GM23338 (cell line): ENCODE measurements around the gene C6orf136.
A peak's percentile ranks its signal among the peaks of the same experiment; 100 is the strongest.

Experiments
- CREB1 ChIP-seq: fragments of 250-450 bp; sonication (Bioruptor Pico); IDR thresholded peaks from 2 replicates; pipeline ENCODE4 v1.5.0; 2020; ENCODE audit warnings: low read depth, mild to moderate bottlenecking, moderate library complexity
- EZH2 ChIP-seq: fragments of 200-600 bp; sonication (generic); IDR thresholded peaks from one replicate; pipeline ENCODE4 v1.8.0; 2017; ENCODE audit warnings: antibody characterized with exemption, mild to moderate bottlenecking, low read depth; ENCODE audit not compliant: unreplicated experiment
- EZH2phosphoT487 ChIP-seq: fragments of 200-600 bp; sonication (generic); IDR thresholded peaks from one replicate; pipeline ENCODE4 v1.8.1; 2018; ENCODE audit warnings: antibody characterized with exemption; ENCODE audit not compliant: unreplicated experiment
- JUNB ChIP-seq: IDR thresholded peaks from one replicate; pipeline ENCODE4 v1.6.1; 2016; ENCODE audit warnings: antibody characterized with exemption; ENCODE audit not compliant: unreplicated experiment
- NANOG ChIP-seq: IDR thresholded peaks from 2 replicates; pipeline ENCODE4 v1.6.1; 2016; ENCODE audit warnings: antibody characterized with exemption, borderline replicate concordance
- POLR2AphosphoS5 ChIP-seq: IDR thresholded peaks from 2 replicates; pipeline ENCODE4 v1.6.1; 2016; ENCODE audit warnings: antibody characterized with exemption, low read depth
- ZNF114 ChIP-seq: fragments of 250-450 bp; sonication (Bioruptor Pico); IDR thresholded peaks from 2 replicates; pipeline ENCODE4 v1.5.0; 2020; ENCODE audit warnings: mild to moderate bottlenecking, moderate library complexity
- ZNF331 ChIP-seq: fragments of 250-450 bp; sonication (Bioruptor Pico); IDR thresholded peaks from 2 replicates; pipeline ENCODE4 v1.5.0; 2020; ENCODE audit warnings: low read depth, mild to moderate bottlenecking, moderate library complexity
- TF ChIP-seq, protein P1 (sequence below), 2 experiments: fragments of 200-600 bp in 1 of 2; sonication (generic) in 1 of 2; conservative IDR thresholded peaks; 2 replicates each; pipeline versions ENCODE4 v1.5.1 to v1.6.1; 2016 to 2017; ENCODE audit warnings: antibody characterized with exemption in 2 of 2, low read depth in 2 of 2, mild to moderate bottlenecking in 2 of 2, moderate library complexity in 1 of 2
- TF ChIP-seq, protein P2 (sequence below): IDR thresholded peaks from one replicate; pipeline ENCODE4 v1.6.1; 2018; ENCODE audit warnings: antibody characterized with exemption; ENCODE audit not compliant: unreplicated experiment
- TF ChIP-seq, protein P3 (sequence below): IDR thresholded peaks from 2 replicates; pipeline ENCODE4 v1.6.1; 2016; ENCODE audit warnings: antibody characterized with exemption

DNA sequence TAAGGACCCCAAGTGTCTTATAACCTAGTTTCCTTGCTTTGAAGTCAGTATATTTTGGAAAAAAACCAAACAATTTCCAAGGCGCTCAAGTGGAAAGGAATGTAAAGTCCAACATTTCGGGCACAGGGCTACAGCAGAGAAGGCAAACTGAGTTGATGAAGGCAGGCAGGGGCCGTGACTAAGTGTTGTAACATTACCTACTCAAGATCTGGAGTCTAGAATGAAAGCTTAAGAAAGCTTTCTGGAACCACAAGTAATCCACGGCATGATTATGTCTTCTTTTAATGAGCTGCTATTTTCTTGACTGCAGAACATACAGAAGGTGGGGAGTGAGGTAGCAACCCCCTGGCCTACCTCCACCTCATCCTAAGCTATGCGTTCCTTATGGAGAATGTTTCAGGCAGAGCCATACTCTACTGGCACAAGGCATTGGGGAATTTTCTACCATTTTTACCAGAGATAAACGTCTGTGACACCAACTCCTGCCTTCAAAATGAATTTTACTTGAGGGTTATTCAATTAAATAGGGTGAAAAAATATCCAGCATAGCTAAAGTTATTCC, 34.2 kb upstream of the C6orf136 start:
- TF ChIP-seq, protein P1, sequence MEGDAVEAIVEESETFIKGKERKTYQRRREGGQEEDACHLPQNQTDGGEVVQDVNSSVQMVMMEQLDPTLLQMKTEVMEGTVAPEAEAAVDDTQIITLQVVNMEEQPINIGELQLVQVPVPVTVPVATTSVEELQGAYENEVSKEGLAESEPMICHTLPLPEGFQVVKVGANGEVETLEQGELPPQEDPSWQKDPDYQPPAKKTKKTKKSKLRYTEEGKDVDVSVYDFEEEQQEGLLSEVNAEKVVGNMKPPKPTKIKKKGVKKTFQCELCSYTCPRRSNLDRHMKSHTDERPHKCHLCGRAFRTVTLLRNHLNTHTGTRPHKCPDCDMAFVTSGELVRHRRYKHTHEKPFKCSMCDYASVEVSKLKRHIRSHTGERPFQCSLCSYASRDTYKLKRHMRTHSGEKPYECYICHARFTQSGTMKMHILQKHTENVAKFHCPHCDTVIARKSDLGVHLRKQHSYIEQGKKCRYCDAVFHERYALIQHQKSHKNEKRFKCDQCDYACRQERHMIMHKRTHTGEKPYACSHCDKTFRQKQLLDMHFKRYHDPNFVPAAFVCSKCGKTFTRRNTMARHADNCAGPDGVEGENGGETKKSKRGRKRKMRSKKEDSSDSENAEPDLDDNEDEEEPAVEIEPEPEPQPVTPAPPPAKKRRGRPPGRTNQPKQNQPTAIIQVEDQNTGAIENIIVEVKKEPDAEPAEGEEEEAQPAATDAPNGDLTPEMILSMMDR (conservative IDR thresholded peaks at IDR 0.05; ENCODE audit: low read depth in 2 of 2) = no peak
- TF ChIP-seq POLR2AphosphoS5 (peak; percentile 35; the same call in 1 of the 2 replicates), ZNF114 (CRISPR knock-in tag) (no peak), EZH2 (no peak), JUNB (no peak), EZH2phosphoT487 (no peak), NANOG (no peak), ZNF331 (CRISPR knock-in tag) (no peak), CREB1 (no peak)
- TF ChIP-seq, protein P2, sequence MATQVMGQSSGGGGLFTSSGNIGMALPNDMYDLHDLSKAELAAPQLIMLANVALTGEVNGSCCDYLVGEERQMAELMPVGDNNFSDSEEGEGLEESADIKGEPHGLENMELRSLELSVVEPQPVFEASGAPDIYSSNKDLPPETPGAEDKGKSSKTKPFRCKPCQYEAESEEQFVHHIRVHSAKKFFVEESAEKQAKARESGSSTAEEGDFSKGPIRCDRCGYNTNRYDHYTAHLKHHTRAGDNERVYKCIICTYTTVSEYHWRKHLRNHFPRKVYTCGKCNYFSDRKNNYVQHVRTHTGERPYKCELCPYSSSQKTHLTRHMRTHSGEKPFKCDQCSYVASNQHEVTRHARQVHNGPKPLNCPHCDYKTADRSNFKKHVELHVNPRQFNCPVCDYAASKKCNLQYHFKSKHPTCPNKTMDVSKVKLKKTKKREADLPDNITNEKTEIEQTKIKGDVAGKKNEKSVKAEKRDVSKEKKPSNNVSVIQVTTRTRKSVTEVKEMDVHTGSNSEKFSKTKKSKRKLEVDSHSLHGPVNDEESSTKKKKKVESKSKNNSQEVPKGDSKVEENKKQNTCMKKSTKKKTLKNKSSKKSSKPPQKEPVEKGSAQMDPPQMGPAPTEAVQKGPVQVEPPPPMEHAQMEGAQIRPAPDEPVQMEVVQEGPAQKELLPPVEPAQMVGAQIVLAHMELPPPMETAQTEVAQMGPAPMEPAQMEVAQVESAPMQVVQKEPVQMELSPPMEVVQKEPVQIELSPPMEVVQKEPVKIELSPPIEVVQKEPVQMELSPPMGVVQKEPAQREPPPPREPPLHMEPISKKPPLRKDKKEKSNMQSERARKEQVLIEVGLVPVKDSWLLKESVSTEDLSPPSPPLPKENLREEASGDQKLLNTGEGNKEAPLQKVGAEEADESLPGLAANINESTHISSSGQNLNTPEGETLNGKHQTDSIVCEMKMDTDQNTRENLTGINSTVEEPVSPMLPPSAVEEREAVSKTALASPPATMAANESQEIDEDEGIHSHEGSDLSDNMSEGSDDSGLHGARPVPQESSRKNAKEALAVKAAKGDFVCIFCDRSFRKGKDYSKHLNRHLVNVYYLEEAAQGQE = no peak
- TF ChIP-seq, protein P3, sequence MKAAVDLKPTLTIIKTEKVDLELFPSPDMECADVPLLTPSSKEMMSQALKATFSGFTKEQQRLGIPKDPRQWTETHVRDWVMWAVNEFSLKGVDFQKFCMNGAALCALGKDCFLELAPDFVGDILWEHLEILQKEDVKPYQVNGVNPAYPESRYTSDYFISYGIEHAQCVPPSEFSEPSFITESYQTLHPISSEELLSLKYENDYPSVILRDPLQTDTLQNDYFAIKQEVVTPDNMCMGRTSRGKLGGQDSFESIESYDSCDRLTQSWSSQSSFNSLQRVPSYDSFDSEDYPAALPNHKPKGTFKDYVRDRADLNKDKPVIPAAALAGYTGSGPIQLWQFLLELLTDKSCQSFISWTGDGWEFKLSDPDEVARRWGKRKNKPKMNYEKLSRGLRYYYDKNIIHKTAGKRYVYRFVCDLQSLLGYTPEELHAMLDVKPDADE = no peak
